Ureter (tissue), 1 donor: ENCODE data around the gene RAP1GAP2. TPM values are rescaled to one million over a fixed set of nuclear protein-coding genes. Genes with fewer than 3 reads are reported as not detected.
A peak's percentile ranks its signal among the peaks of the same experiment; 100 is the strongest.

Source experiments
- DNase-seq: peaks from one replicate; pipeline ENCODE4 v3.0.0-alpha.2; 2020; ENCODE audit warnings: low spot score
- total RNA-seq: library from RNA; stranded (reverse); gene quantifications from one replicate; pipeline ENCODE4 v1.2.4, GENCODE V29; 2023
- donor health status: DM: yes; HTN: yes; CAD: no.

RAP1GAP2 gene
- total RNA-seq, 1 donor from 2014 or later, result 49.2 TPM

DNA sequence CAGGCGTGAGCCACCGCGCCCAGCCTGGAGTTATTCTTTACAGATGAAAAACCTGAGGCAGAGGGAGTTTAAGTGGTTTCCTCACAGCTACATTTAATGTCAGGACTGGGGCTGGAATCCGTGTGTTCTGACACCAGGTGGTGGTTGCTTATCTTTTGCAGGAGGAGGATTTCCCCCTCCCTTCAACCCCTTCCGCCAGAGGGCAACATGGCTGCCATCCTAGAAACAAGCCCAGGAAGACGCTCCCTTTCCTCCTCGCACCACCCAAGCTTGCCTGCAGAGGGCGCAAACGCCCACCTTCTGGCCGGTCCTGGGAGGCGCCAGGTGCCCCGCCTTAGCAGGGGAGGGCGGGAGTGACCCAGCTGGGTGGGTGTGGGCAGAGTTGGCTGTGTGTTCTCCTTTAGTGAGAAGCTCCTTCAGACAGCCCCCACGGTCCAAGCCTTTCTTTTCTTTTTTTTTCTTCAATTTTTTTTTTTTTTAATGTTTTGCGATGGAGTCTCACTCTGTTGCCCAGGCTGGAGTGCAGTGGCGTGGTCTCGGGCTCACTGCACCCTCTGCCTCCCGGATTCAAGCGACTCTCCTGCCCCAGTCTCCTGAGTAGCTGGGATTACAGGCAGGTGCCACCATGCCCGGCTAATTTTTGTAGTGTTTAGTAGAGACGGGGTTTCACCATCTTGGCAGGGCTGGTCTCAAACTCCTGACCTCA is 9.9 kb upstream of the RAP1GAP2 start:
- DNase-seq, result peak; percentile 81

DNA sequence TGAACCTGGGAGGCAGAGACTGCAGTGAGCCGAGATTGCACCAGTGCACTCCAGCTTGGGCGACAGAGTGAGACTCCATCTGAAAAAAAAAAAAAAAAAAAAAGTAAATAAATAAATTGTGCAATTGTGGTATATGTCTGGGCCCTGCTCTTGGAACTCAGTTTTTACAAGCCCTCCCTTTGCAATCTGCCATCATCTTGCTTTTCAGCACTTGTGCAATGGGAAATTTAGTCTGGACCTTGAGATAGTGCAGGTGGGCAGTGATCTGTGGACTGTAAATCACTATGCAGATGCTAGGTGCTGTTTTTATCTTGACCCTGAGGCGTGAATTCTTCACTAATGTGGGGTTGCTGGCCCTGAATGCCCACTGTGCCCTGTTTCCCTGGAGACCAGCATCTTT is 6.5 kb upstream of the RAP1GAP2 start:
- DNase-seq, result no peak

DNA sequence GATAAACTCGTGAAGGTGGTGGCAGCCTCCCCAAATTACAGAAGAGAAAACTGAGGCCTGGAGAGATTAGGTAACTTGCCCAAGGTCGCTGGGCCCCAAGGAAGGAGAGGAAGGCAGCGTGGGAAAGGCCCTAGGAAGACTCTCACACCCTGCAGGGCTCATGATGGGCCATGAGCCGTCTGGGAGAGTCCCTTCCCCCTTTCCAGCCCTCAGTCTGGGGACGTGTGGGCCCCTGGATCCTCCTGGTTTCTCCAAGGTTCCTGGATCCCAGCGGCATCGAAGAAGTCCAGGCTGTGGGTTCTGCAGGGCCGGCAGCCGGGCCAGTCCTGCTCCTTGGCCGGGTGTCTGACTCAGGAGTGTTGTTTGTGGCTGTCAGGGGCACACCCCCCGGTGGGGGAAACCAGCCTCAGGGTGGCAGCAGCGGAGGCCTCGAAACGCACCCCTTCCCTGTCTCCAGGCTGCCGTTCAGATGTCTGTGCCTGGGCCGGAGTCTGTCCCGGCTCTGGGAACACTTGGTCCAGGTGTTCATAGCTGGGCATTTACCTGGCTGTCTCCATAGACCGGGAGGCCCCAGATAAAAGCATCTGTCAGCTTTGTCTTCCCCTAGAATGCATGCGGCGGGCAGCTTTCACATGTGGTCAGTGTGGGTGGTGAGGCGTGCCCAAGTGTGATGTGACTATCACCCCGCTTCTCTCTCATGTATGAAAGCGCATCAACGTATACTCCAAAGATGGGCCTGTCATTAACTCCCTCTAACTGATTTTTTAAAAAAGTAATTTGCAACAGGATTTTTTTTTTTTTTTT is 3.7 kb upstream of the RAP1GAP2 start:
- DNase-seq, result no peak

DNA sequence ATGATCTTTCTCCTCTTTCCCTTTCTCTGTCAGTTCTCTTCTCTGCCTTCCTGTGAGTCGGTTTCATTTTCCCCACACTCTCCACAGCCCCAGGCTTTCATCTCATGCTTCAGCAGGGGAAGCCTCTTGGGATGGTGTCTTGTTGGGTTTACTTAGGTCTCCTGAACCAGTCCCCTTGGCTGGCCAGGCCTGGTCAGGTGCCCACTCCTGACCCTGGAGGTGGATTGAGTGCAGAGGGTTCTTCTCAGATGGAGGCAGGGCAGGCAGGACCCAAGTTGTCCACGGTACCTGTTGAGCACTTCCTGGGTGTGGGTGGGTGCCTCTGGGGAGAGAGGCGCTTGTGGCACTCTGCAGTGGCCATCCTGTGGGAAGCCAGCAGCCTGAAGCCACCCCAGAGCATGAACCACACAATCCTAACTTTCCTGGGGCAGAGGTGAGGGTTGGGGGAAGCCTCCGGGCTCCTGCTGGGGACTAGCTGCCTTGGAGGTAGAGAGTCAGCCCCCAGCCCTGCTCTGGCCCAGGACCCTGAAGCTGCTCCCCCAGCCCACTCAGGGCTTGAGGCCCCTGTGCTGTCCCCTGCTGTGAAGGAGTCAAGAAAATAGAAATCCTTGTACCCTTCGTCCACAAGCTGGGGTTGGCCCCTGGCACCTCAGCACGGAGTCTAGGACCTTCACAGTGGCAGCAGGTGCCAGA is 2.0 kb upstream of the RAP1GAP2 start:
- no peak for DNase-seq

DNA sequence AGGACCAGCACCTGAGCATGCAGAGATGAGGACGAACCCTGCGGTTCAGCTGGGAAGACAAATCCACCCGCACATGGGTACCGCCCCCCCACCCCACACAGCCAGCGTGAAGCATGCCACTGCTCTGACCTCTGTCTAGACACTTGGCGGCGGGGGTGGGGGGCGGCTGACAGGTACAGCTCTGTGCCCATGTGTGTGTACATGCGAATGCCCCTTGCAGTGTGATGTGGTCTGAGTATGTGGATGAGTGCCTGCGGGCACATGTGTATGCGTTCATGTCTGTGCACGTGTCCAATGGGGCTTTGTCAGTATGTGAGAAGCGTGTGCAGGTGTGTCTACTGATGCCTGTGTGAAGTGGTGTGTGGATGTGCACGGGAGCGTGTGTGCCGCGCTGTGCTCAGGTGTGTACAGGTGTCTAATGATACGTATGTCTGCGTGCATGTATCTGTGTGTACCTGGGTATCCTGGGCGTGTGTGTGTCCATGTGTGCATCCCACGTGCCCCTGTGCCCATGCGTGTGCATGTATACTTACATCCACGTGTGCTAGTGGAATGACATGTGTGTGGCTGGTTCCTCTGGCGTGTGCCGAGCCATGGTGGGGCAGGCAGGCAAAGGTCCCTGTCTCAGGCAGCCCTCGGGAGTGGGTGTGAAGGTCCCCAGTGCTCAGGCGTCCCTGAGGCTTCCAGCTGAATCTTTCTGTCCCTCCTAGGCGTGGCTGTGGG is 636 bp upstream of the RAP1GAP2 start:
- DNase-seq, result no peak

DNA sequence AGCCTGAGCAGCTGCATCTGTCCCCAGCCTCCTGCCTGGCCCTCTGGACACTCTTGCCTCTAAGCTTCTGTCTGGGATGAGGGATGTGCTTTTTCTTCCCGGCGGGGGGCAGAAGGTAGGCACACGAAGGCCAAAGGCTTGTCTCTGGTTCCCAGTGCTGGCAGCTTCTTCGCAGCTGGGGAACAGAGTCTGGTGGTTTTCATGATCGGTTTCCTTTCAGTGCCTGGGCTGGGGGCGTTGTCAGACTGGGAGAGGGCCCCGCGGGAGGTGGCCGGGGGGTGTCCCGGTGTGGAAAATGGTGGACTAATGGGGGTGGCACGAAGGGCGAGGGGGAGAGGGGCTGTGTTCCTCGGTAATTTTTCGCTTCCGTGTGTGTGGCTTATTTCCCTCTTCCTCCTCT is 988 bp downstream of the RAP1GAP2 start:
- DNase-seq, result no peak

DNA sequence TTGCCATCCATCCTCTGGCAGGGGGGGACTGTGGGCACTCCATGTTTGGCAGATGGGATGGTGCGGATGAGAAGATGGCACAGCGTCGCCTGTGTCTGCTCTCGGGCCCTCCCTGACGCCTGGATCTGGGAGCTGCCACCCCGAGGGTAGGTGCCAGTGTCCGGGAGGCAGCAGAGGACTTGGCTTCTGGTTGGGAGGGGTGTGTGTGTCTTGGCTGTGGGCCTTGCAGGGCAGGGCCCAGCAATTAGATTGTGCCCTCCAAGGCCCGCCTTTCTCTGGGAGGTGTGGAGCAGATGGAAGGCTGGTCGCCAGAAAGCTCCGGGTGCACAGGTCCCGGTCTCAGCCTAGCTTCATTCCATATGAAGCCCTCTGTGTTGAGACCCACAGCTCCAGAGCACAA is 1.4 kb downstream of the RAP1GAP2 start:
- DNase-seq, result no peak

DNA sequence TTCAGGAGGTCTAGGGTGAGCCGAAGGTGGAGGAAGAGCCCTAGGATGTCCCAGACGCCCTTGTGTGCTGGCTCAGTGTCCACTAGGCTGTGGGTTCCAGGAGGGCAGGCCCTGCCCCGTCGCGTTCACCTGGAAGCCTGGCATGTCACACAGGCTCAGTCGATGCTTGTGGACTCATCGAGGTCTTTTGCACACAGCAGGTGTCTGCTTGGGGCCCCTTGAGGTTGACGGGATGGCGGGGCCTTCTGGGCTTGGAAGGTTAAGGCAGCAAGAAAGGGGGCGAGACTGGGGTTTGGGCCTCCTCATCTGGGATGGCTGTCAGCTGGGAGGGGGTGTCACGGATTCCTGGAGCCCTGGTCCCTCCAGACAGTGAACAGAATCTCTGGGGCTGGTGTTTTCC is 1.9 kb downstream of the RAP1GAP2 start:
- DNase-seq, result no peak

DNA sequence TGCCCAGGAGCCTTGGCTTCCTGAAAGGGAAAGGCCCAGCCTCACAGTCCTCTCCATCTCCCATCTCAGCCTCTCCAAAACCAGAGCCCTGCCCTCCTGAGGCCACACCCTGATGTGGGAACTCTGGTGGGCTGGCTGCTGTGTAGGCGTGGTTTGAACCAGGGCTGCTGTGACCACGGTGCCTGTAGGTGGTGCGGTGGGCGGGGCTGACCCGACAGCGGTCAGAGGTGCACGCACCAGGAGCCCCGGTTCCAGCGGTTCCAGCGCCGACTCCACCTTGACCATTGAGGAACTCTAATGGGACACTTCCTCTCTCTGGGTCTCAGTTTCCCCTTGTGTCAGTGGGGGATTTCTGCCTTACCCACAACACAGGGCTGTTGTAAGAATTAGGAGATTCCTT is 2.4 kb downstream of the RAP1GAP2 start:
- DNase-seq, result no peak

DNA sequence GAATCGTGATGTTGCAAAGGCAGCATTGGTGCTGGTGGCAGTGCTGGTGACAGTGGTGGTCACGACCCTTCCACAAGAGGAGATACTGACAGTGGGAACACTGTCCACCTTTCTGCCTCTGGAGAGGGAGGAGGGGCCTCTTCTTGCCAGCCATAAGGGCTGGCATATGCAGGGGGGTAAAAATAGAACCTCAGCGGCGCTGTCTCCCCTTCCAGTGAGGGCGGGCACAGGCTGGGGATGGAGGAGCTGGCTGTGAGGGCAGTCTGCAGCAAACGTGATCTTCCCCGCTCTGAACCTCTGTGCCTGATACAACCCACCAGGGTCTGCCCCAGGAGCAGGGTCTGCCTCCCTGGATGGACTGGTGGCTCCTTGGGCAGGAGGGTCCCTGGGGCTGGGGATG is 3.4 kb downstream of the RAP1GAP2 start:
- no peak for DNase-seq

DNA sequence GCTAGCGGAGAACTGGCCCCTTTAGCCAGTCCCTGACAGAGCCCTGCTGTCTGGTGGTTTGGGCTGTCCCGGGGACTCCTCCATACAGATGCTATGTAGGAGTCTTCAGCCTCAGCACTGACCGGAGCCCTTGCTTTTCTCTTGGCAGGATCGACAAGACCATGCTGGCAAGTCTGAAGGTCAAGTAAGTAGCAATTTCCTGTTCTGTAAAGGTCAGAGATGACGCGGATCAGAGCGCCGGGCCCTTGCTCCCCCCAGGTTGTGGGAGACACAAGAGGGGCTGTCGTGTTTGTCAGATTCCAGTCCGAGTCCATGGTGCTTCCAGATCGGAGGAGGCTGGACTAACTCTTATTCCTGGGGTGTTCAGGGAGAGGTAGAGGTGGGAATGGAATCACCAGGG is 4.1 kb downstream of the RAP1GAP2 start:
- DNase-seq, result no peak

DNA sequence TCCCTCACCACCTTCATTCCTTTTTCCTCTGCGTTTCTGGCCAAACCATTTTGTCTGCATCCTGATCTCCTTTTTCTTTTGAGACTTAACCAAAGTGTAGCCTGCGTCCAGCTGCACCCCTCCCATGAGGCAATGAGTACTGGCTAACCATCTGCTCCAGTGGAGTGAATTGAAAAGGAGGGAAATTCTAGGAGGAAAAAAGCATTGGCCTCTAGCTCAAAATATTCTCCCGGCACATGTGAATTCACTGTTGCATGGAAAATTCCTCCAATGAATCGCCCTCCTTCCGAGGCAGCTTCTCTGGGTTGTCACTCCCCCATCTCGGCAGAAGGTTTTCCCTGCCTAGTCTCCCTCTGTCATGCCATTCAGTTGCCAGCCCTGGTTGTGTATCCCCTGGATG is 5.6 kb downstream of the RAP1GAP2 start:
- no peak for DNase-seq

DNA sequence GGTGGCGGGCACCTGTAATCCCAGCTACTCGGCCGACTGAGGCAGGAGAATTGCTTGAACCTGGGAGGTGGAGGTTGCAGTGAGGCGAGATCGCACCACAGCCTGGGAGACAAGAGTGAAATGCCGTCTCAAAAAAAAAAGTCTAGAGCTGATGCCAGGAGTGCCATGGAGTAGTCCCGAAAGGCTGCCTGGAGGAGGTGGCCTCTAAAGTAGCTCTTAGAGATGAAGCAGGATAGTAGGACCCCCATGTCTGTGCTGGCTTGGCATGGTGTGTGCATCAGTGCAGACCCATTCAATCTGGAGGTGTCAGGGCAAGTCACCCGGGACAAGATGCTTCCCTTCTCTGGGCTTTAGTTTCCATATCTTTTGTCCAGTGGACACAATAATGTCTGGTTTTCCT is 6.3 kb downstream of the RAP1GAP2 start:
- no peak for DNase-seq

DNA sequence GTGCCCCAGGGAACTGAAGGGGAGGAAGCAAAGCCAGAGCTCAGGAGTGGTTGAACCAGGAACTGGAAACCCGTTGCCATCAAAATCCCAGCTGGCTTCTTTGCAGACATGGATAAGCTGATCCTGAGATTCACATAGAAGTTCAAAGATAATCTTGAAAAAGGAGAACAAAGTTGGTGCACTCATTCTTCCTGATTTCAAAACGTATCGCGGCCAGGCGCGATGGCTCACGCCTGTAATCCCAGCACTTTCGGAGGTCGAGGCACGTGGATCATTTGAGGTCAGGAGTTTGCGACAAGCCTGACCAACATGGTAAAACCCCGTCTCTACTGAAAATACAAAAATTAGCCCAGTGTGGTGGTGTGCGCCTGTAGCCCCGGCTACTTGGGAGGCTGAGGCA is 7.1 kb downstream of the RAP1GAP2 start:
- no peak for DNase-seq

DNA sequence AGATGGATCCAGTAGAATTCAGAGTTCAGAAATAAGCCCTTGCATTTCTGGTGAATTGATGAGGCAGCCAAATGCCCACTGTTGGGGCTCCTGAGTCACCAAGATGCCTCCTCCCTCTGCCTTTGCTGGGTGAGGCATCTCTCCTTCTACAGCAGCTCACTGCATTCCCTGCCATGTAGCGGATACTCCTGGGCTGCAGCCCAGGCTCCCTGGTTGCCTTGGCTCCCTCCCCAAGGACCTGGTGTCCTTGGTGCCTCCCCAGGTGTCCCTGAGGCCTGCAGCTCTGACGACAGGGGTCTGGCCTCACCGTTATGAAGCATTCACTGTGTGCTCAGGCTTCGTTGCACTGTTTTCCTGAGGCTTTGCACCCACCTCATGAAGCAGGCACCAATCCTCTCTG is 7.7 kb downstream of the RAP1GAP2 start:
- DNase-seq, result no peak

DNA sequence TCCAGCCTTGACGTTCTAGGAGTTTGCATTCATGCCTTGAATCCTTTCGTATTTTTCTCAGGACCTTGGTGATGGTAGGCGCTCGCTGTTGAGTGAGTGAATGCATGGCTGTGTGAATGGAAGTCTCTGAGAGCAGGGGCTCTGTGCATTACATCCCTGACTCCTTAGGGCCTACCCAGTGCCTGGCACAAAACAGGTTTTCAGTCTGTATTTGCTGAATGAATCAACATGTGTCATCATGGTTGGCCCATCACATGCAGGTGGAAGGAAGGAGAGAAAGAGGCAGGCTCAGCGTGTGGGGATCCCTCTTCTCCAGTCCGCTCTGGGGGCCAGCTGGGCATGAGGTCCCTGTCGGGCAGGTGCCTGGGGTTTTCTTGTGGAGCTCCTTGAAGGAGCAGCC is 8.7 kb downstream of the RAP1GAP2 start:
- DNase-seq, result no peak

DNA sequence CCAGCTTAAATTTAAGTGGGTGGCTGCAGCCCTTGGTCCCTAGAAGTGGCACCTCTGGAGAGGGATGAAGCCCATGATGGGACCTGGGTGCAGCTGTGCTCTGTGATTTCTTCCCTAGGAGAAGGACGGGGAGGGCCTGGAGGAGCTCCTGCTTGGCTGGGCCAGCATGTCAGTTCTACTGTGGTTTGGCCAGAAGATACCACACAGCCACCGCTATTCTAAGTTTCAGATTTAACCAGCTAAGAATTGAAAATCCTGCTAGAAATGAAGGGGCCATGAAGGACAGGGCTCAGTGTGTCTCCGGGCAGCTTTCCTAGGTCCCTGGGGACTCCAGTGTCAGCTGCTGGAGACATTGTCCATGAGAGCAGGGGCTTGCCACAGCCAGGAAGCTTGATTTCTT is 9.7 kb downstream of the RAP1GAP2 start:
- no peak for DNase-seq

DNA sequence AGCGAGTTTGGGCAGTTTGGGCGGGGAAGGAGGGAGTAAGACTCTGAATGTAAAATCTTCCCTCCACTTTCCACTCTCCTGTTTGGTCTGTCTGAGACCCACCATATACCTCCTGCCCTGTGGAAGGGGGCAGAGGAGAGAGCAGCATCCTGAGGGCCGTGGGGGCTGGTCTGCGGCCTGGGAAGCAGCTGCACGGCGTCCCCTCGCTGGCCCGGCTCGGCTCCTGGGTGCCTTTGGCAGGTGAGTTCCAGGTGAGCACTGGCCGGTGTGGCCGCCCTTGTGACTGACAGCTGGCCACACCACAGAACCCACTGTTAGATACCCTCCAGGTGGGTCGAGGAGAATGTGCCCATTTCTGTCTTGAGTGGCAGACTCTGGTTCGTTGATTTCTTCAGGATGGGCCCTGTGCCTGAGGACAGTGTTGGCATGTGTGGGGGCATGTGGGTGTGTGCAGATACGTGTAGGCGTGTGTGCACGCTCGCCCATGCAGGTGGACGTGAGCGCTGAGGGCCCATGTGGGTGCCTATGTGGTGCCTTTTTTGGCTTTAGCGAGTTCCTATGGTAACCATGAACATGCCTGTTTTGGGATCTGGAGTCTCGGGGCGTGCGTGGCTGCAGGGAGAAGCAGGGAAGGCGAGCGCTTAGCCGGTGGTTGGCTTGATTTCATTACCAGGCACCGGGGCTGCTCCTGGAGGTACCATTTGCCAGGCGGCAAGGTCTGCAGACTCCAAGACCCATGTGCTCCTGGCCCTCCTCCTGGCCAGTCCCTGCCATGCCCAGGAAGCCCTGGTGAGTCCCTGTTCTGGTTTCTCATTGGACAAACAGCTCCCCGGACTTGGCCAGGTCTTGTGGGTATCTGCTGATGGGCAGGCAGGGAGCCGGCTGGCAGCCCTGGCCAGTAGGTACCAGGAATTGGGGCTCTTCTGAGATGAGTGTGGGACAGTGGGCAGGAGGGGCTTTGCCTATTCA is 12.4 kb downstream of the RAP1GAP2 start:
- DNase-seq, result no peak

DNA sequence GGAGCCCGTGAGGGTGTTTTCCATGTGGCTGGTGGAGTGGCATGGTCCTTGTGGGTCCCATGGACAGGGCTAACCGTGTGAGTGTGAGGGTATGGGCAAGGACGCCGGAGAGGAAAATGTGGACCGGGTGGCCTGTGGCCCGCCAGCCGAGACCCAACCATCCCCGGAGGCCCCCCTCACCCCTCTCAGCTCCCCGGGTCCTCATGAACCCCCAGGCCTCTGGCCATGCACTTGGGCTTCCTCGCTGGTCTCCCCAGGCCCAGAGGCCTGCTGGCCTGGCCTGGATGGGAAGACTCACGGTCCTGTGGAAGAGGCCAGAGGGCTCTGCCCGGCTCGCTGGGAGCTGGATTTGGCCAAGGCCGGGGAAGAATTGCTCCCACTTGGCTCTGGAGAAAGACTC is 13.1 kb downstream of the RAP1GAP2 start:
- no peak for DNase-seq

DNA sequence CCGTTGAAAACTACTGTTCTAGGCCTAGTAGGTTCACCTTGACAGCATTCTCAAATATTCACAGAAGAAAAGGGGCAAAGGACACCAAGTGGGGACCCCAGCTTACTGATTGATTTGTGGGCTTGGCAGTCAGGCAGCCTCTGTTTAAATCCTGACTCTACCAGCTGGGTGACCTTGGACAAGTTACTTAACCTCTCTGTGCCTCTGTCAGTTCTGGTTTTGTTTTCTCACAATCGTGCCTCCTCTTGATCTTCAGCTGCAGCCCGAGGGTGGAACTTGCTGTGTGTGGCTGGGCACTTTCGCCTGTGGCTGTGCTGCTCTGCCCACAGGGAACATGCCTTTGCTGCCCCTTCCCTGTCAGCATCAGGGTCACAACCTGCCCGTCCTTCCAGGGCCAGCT is 17.8 kb downstream of the RAP1GAP2 start:
- no peak for DNase-seq
